Anterior cingulate cortex (tissue), 58 donors: ENCODE results near the gene DIS3L2.
"Not testable (repeated sequence)": the region's sequence is repeated elsewhere in the genome, so short reads cannot be mapped to it uniquely, and the experiment has no call there.

Experiments
- DNase-seq, 58 donors: peaks; one replicate each; lab custom pipeline; 2025; lab: John Stamatoyannopoulos, UW

The DIS3L2 gene

GRCh38 chr2:232352511-232353091 lies 391.1 kb downstream of the DIS3L2 start:
- no peak for DNase-seq

GRCh38 chr2:232353096-232353495 lies 391.6 kb downstream of the DIS3L2 start:
- DNase-seq = no peak

DNA sequence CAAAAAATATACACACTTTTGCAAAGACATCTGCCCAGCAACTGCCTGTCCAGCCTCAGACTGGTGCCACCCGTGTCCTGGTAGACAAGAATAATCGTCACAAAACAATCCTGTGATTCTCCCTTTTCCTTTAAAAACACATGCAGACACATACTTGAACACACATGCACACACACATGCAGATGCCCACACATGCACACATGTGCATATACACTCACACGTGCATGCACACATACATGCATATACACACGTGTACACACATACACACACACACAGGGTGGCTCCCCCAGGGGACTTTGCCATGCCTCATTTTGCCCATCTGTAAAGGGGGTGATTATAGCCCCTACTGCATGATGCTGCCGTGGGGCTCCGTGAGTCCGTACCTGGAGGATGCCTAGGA lies 392.1 kb downstream of the DIS3L2 start:
- no peak for DNase-seq

DNA sequence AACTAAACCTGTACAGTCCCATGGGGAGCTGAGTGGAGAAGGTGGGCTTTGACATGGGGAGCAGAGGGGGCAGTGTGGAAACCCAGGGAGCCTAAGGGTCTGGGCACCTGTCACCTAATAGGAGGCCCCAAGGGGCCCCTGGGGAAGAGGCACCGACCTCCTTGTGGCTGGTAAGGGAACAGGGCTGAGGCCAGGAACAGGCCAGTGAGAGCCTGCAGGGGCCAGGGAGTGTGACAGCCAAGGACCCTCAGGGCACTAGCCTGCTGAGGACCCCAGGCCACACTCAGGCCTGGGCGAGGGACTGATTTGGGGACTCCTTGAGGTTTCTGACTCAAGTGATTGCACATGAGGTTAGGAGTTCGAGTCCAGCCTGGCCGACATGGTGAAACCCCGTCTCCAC lies 392.6 kb downstream of the DIS3L2 start:
- DNase-seq = no peak

- no peak for DNase-seq
These were observed 400.1 kb downstream of the DIS3L2 start for GRCh38 chr2:232361646-232362045.

DNA sequence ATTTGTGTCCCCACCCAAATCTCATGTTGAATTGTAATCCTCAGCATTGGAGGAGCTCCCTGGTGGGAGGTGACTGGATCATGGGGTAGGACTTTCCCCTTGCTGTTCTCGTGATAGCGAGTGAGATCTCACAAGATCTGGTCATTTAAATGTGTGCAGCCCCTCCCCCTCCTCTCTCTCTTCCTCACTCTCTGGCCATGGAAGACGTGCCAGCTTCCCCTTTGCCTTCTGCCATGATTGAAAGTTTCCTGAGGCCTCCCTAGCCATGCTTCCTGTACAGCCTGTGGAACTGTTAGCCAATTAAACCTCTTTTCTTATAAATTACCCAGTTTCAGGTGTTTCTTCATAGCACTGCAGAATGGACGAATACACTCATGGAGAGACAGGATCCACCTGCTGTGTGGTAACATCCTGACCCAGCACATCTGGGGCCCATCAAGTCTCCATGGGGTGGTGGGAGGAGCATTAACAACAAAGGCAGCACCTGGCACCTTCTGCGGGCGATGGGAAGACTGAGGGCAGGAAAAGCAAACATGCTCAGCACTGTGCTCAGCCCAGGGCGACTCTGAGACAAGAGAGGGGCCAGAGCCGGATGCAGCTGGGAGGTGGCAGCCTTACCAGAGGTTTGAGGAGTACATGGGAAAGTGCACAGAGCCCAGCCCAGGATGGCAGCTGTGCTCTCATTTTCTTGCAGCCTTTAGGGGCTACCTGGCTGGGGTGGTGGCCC lies 400.8 kb downstream of the DIS3L2 start:
- DNase-seq = no peak

DNA sequence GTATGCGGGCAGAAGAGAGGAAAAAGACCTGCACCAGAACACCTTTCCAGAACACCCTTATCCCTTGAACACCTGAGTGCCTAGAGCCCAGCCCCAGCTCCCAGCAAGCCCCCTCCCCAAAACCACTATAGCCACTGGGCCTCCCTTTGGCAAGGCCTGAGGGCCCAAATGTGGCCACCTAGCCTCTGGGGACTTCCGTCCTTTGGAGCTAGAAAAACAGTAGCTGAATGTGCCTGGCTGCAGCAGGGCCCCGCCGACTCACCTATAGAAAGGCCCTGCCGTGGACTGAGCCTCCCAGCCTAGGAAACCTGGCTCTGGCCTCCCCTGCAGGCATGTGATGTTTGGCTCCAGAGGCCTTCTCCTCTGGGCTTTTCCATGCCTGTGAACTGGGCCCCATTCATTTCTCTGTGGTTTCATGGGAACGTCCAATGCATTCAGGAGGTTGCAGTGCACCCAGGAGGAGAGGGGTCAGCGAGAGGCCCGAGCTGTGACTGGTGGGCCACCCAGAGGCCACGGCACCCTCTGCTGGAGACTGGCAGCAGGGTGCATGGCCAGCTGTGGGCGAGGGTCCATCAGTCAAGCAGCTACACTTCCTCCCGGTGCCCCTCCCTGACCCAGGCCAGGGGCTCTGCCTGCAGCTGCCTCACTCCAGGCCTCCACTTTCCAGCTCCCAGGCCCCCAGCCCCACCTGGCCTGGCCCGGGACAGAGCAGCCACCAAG lies 401.7 kb downstream of the DIS3L2 start:
- not testable (repeated sequence) for DNase-seq

- DNase-seq = no peak
These were observed 402.5 kb downstream of the DIS3L2 start for GRCh38 chr2:232363784-232364615.

GRCh38 chr2:232364806-232365594 lies 403.5 kb downstream of the DIS3L2 start:
- not testable (repeated sequence) for DNase-seq

DNA sequence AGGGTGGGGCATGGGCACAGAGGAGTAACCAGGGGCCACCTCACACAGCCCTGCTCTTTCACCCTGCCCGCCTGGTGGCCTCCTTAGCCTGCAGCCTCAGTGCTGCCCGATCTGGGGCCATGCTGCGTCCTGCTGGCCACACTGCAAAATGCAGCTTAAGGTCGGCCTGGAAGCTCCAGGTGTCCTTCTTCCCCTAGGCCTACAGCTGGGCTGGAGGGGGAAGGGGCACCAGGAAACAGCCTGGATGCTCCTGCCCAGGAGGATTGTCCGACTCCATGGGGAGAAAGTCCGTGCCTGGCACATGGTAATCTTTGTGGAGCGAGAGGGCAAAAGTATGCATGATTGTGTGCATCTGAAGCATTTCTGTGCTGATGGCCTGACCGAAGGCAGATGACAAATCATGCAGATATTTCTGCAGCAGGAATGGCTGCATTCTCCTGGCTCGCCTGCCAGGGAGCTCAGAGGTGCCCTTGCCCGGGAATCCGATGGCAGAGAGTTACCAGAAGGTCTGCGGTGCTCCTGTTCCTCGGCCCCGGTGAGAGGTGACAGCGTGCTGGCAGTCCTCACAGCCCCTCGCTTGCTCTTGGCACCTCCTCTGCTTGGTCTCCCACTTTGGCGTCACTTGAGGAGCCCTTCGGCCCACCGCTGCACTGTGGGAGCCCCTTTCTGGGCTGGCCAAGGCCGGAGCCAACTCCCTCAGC lies 404.3 kb downstream of the DIS3L2 start:
- DNase-seq = no peak

DNA sequence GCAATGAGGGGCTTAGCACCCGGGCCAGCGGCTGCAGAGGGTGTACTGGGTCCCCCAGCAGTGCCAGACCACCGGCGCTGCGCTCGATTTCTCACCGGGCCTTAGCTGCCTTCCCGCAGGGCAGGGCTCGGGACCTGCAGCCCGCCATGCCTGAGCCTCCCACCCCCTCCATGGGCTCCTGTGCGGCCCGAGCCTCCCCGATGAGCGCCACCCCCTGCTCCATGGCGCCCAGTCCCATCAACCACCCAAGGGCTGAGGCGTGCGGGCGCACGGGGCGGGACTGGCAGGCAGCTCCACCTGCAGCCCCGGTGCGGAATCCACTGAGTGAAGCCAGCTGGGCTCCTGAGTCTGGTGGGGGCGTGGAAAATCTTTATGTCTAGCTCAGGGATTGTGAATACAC lies 404.9 kb downstream of the DIS3L2 start:
- DNase-seq = not testable (repeated sequence)

GRCh38 chr2:232367016-232367415 lies 405.5 kb downstream of the DIS3L2 start:
- no peak for DNase-seq

DNA sequence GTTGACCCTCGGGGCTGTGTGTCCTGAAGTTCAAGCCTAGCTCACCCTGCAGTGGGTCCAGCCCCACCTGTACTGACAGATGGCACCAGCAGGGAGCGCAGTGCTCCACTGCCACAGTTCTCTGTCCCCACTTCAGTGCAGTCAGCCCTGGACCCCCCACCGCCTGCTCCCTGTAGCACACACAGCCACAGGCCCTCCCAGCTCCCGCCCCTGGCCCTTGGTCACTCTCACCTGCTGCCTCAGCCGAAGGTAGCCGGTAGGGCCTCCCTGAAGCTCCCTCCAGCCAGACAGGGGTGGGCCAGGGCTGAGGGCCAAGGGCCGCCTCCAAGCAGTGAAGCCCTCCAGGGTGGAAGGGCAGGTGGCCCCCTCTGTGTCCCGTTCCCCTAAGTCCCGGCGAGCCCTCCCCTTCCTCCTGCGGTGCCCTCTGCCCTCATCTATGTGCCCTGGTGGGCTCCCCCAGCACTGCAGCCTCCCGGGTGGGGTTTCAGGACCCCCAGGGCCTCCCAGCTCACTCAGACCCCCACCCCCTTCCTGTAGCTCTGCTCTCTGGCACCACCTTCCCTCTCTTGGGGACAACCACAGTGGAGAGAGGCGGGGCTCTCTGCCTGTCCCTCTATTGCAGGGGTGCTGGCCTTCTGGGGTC lies 406.2 kb downstream of the DIS3L2 start:
- no peak for DNase-seq

- DNase-seq = no peak
These were observed 406.8 kb downstream of the DIS3L2 start for GRCh38 chr2:232368311-232368731.

DNA sequence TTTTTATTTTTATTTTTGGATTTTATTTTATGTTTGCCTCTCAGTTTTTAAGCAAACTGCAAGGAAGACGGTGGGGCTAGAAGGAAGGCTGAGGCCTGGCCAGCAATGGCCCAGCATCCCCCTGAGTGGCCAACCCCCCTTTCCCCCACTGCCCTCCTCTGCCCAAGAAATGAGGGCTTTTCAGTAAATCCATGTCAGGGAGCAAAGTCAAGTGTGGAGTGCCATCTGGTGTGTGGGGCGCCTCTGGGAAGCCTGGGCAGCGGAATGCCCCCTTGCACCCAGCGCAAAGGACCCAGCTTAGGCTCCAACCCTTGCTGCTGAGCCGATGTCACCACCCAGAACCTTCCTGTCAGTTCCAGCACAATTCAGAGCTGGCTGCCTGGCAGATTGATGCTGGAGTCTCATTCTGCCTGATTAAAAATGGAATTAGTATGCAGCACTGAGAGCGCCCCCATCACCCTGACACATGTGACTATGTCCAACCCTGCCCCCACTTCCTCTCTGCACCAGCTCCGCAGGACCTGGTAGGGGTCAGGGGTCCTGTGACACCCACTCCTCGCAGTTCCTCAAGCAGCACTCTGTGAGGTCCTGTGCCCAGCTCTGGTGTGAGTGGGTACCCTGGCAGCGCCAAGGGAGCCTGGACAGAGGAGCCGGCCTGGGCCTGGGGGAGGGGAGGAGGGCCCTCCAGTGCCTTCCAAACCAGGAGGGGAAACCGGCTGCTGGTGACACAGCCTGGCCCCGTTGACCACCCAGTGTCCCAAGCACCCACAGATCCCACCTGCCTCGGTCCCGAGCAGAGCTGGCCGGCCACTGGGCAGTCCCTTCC lies 407.8 kb downstream of the DIS3L2 start:
- DNase-seq = no peak

DNA sequence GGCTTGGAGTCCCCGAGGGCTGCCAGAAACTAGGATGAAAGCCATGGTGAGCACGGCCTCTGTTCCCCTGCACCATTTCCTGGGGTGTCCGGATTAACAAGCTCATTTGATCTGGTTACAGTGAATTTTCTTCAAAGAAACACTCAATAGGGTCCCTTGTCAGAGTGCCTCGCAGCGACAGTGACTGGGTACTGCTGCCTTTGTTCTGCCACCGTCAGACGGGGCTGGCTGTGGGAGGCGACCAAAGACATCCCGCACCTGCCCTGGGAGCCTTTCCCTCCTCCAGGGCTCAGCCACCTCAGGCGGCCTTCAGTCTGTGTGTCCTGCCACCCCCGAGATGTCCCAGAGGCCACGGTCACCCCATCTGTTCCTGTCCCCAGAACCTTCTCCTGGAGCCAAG lies 408.5 kb downstream of the DIS3L2 start:
- DNase-seq = not testable (repeated sequence)

GRCh38 chr2:232372231-232373208 lies 411.0 kb downstream of the DIS3L2 start:
- DNase-seq = no peak
